ENCODE measurements around the gene DOCK1.

Gene DOCK1

GRCh38 chr10:127420138-127420684 lies 515.0 kb downstream of the DOCK1 start:
- DNase-seq (ENCODE audit: low read depth in 2 of 2) = no peak

GRCh38 chr10:127423218-127423915 lies 518.1 kb downstream of the DOCK1 start:
- no peak for DNase-seq (ENCODE audit: low read depth in 2 of 2)

GRCh38 chr10:127424594-127425264 lies 519.5 kb downstream of the DOCK1 start:
- DNase-seq (ENCODE audit: low read depth in 2 of 2) = no peak

- no peak for DNase-seq (ENCODE audit: low read depth in 2 of 2)
Observed at GRCh38 chr10:127426746-127427145, 521.5 kb downstream of the DOCK1 start.

GRCh38 chr10:127427926-127428325 lies 522.7 kb downstream of the DOCK1 start:
- no peak for DNase-seq (ENCODE audit: low read depth in 2 of 2)

GRCh38 chr10:127428385-127428980 lies 523.3 kb downstream of the DOCK1 start:
- no peak for DNase-seq (ENCODE audit: low read depth in 2 of 2)

GRCh38 chr10:127429601-127430312 lies 524.5 kb downstream of the DOCK1 start:
- no peak for DNase-seq (ENCODE audit: low read depth in 2 of 2)

- DNase-seq (ENCODE audit: low read depth in 2 of 2) = no peak
Observed at GRCh38 chr10:127431525-127431924, 526.3 kb downstream of the DOCK1 start.

- no peak for DNase-seq (ENCODE audit: low read depth in 2 of 2)
Observed at GRCh38 chr10:127434006-127434405, 528.8 kb downstream of the DOCK1 start.

GRCh38 chr10:127435246-127435645 lies 530.0 kb downstream of the DOCK1 start:
- DNase-seq (ENCODE audit: low read depth in 2 of 2) = no peak

- DNase-seq (ENCODE audit: low read depth in 2 of 2) = no peak
Observed at GRCh38 chr10:127440371-127440770, 535.1 kb downstream of the DOCK1 start.

- DNase-seq (ENCODE audit: low read depth in 2 of 2) = no peak
Observed at GRCh38 chr10:127441350-127442219, 536.4 kb downstream of the DOCK1 start.

GRCh38 chr10:127442220-127442525 lies 536.9 kb downstream of the DOCK1 start:
- DNase-seq (ENCODE audit: low read depth in 2 of 2) = no peak

- DNase-seq (ENCODE audit: low read depth in 2 of 2) = no peak
Observed at GRCh38 chr10:127444155-127444554, 538.9 kb downstream of the DOCK1 start.

- no peak for DNase-seq (ENCODE audit: low read depth in 2 of 2)
Observed at GRCh38 chr10:127447197-127447596, 542.0 kb downstream of the DOCK1 start.

GRCh38 chr10:127449490-127449889 lies 544.3 kb downstream of the DOCK1 start:
- no peak for DNase-seq (ENCODE audit: low read depth in 2 of 2)

GRCh38 chr10:127450644-127451043 lies 545.4 kb downstream of the DOCK1 start:
- no peak for DNase-seq (ENCODE audit: low read depth in 2 of 2)

- no peak for DNase-seq (ENCODE audit: low read depth in 2 of 2)
Observed at GRCh38 chr10:127451628-127452027, 546.4 kb downstream of the DOCK1 start.

GRCh38 chr10:127452568-127452967 lies 547.3 kb downstream of the DOCK1 start:
- DNase-seq (ENCODE audit: low read depth in 2 of 2) = no peak

- no peak for DNase-seq (ENCODE audit: low read depth in 2 of 2)
Observed at GRCh38 chr10:127453706-127454105, 548.5 kb downstream of the DOCK1 start.

GRCh38 chr10:127456122-127456521 lies 550.9 kb downstream of the DOCK1 start:
- no peak for DNase-seq (ENCODE audit: low read depth in 2 of 2)

All from stimulated activated CD8-positive, alpha-beta memory T cell treated with anti-CD3 and anti-CD28 coated beads, Interleukin-7, amount 100 ng/mL, for 1 hour (primary cell).